Hematopoietic multipotent progenitor cell treated with erythropoietin and hydrocortisone succinate and interleukin-3 and kit ligand, for 17 days (in vitro differentiated cells): ENCODE results near the gene SETD9.

Experiments
- DNase-seq: peaks from one replicate; pipeline ENCODE4 v3.0.0-alpha.2; 2015; ENCODE audit warnings: low spot score

The SETD9 gene

GRCh38 chr5:56909294-56910209, at the start of gene SETD9:
Gene SETD9 (plus strand): TSS chr5:56909596. CDS start chr5:56909646, 50 bp downstream.
- peak; percentile 99 for DNase-seq

GRCh38 chr5:56861893-56862485, 47.4 kb upstream of the SETD9 start:
- DNase-seq, result no peak

- DNase-seq, result no peak
Measured at GRCh38 chr5:56862909-56863308, 46.5 kb upstream of the SETD9 start.

- DNase-seq, result no peak
Measured at GRCh38 chr5:56871777-56872176, 37.6 kb upstream of the SETD9 start.

GRCh38 chr5:56873056-56873455, 36.3 kb upstream of the SETD9 start:
- DNase-seq, result no peak

GRCh38 chr5:56876327-56876726, 33.1 kb upstream of the SETD9 start:
- DNase-seq, result no peak

GRCh38 chr5:56881571-56881970, 27.8 kb upstream of the SETD9 start:
- no peak for DNase-seq

GRCh38 chr5:56893251-56893951, 16.0 kb upstream of the SETD9 start:
- DNase-seq, result no peak

- DNase-seq, result no peak
Measured at GRCh38 chr5:56896763-56897162, 12.6 kb upstream of the SETD9 start.

- no peak for DNase-seq
Measured at GRCh38 chr5:56898213-56898612, 11.2 kb upstream of the SETD9 start.

GRCh38 chr5:56900395-56900794, 9.0 kb upstream of the SETD9 start:
- DNase-seq, result no peak

- DNase-seq, result peak; percentile 78
Measured at GRCh38 chr5:56900858-56901578, 8.4 kb upstream of the SETD9 start.

- DNase-seq, result no peak
Measured at GRCh38 chr5:56908942-56909293, 478 bp upstream of the SETD9 start.

GRCh38 chr5:56910210-56910965, 992 bp downstream of the SETD9 start:
- DNase-seq, result no peak

GRCh38 chr5:56913766-56914165, 4.4 kb downstream of the SETD9 start:
- no peak for DNase-seq

- no peak for DNase-seq
Measured at GRCh38 chr5:56914678-56915077, 5.3 kb downstream of the SETD9 start.

GRCh38 chr5:56917534-56917933, 8.1 kb downstream of the SETD9 start:
- no peak for DNase-seq

GRCh38 chr5:56918054-56918453, 8.7 kb downstream of the SETD9 start:
- DNase-seq, result no peak

- no peak for DNase-seq
Measured at GRCh38 chr5:56919942-56920662, 10.7 kb downstream of the SETD9 start.

GRCh38 chr5:56922922-56923321, 13.5 kb downstream of the SETD9 start:
- no peak for DNase-seq

- no peak for DNase-seq
Measured at GRCh38 chr5:56934325-56934724, 24.9 kb downstream of the SETD9 start.
